IPS-20b (cell line): ENCODE results near the gene CROCC2.

Experiments used
- H3K27ac ChIP-seq: one replicate; pipeline ENCODE4 v1.5.1; 2013; ENCODE audit warnings: low read length
- H3K27me3 ChIP-seq: 2 replicates; pipeline ENCODE4 v1.6.1; 2013; ENCODE audit warnings: mild to moderate bottlenecking, low read length, inconsistent platforms; ENCODE audit not compliant: insufficient read depth
- H3K36me3 ChIP-seq: 2 replicates; pipeline ENCODE4 v1.6.1; 2013; ENCODE audit warnings: low read depth, mild to moderate bottlenecking, inconsistent platforms, low read length, moderate library complexity; ENCODE audit not compliant: insufficient read depth
- H3K4me1 ChIP-seq: 2 replicates; pipeline ENCODE4 v1.6.1; 2013; ENCODE audit warnings: mild to moderate bottlenecking, control low read depth, inconsistent platforms, low read length, moderate library complexity; ENCODE audit not compliant: insufficient read depth
- H3K4me3 ChIP-seq: 2 replicates; pipeline ENCODE4 v1.5.1; 2013; ENCODE audit warnings: mild to moderate bottlenecking, low read length, inconsistent platforms
- H3K9ac ChIP-seq: 2 replicates; pipeline ENCODE4 v1.6.1; 2013; ENCODE audit warnings: low read depth, mild to moderate bottlenecking, inconsistent platforms, low read length, moderate library complexity
- H3K9me3 ChIP-seq: 2 replicates; pipeline ENCODE4 v1.6.1; 2013; ENCODE audit warnings: mild to moderate bottlenecking, low read depth, low read length, inconsistent platforms; ENCODE audit not compliant: insufficient read depth

CROCC2 gene

DNA sequence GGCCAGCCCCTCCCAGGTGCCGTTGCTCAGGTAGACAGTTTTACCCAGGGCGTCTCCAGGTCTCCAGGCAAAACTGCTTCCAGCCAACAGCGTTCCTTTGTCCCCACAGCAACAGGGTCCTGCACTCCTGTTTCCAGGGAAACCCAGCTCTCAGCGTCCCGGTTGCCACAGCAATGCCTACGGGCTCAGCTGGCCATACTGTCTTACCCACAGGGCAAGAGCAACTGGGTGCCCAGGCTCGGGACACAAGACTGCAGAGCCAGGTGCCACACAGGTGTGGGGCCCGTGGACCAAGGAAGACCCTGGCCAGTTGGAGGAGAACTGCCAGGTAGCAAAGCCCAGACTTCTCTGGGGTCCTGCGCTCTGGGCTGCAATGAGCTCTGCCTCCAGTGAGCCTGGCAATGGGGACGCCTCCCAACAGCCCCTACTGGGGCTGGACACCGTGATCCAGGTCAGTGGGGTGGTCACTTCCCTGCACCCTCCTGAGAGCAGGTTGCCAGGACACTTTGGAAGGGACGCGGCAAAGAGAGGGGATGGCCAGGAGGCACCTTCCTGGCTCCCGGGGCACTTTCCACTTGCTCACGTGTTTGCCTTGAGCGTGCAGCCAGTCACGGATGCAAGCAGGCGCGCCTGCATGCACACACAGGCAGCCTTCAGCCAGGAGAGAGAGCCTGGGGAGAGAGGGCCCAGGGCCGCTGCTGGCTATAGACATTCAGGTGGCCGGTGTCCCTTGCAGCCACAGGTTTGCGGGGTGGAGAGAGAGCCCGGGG is at the start of gene CROCC2:
TSS of gene CROCC2 (plus strand) at position 196 of the 770 bp plus-strand sequence. CDS start at position 374, 178 bp downstream.
- no peaks in the 10 kb centered on the region for H3K27me3 ChIP-seq

DNA sequence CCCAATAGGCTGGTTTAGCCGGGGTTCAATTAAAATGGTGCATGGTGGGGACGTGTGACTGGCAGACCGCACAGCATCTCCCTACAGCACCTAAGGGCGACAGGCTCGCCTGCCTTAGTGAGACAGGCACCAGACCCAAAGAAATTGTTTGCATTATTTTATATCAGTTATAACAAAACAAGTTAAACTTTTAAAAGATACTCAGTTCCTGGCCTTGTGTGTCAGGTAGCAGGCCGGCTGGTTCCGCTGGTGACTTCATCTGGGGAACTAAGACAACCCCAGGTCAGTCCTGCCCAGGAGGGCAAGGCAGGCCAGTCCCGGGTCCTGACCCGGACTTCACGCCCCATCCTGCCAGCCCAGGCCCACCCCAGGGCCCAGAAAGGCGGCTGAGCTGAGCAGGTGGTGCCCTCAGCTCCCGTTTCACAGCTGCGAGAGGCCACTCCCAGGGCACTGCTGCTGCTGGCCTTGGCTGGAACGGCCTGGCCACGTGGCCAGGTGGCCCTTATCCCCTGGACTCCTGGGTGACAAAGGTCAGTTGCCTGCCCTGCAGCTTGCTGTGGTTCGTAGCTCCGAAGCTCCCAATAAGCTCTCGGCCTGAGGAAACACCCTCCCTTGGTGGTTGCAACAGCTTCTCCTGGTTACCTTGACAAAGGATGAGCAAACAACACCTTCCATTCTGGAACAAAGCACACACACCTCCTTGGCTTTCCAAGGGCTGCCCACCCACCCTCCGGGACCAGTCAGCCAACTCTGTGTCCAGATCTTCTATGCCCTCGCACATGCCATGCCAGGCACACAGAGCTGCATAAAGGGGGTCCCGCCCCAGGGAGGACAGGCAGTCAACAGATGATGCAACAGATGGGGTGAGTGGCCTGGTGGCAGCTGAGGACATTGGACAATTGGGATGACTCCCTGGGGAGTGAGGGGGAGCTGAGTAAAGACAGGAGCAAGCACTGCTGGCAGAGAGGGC is 48.8 kb upstream of the CROCC2 start:
- no peaks in the 10 kb centered on the region for H3K36me3 ChIP-seq
- H3K4me3 ChIP-seq, result no peak overlapping the region
- H3K9me3 ChIP-seq, result no peaks in the 10 kb centered on the region
- H3K27ac ChIP-seq, result no peak overlapping the region
- no peaks in the 10 kb centered on the region for H3K27me3 ChIP-seq
- H3K4me1 ChIP-seq, result no peaks in the 10 kb centered on the region
- no peak overlapping the region for H3K9ac ChIP-seq

More for the DNA sequence above, at the start of gene CROCC2:
- Histone ChIP-seq H3K4me1 (no peaks in the 10 kb centered on the region), H3K9ac (no peak within 1 kb of the TSS; the same call in 1 of the 2 replicates), H3K27ac (no peak within 1 kb of the TSS), H3K4me3 (no peak within 1 kb of the TSS), H3K9me3 (no peaks in the 10 kb centered on the region), H3K36me3 (no peaks in the 10 kb centered on the region)

DNA sequence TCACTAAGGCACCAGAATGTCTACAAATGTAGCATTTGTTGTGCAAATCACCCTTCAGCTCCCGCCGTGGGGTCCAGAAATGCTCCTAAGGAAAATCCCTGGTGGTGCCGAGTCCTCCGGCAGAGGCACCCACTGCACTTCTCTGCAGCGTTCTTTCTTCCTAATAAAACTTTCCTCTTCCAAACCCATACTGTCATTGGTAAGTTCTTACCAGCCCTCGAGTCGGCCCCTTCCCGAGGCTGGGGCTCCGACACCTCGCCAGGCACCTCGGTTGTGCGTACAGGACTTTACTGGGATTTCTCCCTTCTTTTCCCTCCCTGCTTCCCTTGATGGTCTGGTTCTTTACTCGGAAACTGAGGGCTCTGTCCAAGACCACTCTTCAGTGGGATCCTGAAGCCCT is 47.8 kb upstream of the CROCC2 start:
- H3K27me3 ChIP-seq, result no peaks in the 10 kb centered on the region
- no peak overlapping the region for H3K27ac ChIP-seq
- no peaks in the 10 kb centered on the region for H3K36me3 ChIP-seq
- no peaks in the 10 kb centered on the region for H3K9me3 ChIP-seq
- no peaks in the 10 kb centered on the region for H3K4me1 ChIP-seq
- H3K4me3 ChIP-seq, result no peak overlapping the region
- no peak overlapping the region for H3K9ac ChIP-seq

DNA sequence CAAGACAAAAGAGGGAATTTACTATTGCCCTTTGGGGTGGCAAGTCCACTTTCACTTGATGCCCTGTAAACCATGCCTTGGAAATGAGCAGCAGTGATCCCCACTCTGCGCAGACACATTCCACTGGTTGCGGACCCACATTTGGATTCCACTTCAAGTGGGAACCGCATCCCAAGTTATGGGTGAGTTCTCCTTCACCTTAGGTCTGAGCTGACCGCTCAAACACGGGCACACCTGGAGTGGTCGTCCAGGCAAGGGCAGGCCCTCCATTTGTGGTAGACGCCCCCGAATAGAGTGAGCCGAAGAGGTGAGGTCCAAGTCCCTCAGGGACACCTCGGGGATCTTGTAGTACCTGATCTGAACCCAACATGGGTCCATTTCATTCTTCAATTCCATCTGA is 47.3 kb upstream of the CROCC2 start:
- Histone ChIP-seq H3K4me3 (no peak overlapping the region), H3K27me3 (no peaks in the 10 kb centered on the region), H3K9ac (no peak overlapping the region), H3K9me3 (no peaks in the 10 kb centered on the region), H3K4me1 (no peaks in the 10 kb centered on the region), H3K36me3 (no peaks in the 10 kb centered on the region), H3K27ac (no peak overlapping the region)

DNA sequence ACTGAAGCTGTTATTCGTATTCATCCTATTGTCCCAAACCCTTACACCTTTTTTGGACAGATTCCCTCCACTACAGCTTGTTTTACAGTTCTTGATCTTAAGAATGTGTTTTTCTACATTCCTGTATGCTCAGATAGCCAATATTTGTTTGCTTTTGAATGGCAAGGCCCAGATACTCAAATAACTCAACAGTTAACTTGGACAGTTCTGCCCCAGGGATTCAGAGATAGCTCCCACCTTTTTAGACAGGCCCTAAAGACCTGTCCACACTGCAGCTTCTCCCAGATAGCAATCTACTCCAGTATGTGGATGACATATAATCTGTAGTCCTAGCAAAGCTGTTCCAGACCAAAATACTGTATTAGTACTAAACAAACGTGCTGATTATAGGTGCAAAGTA is 44.6 kb upstream of the CROCC2 start:
- Histone ChIP-seq H3K4me3 (no peak overlapping the region), H3K27ac (no peak overlapping the region), H3K4me1 (no peaks in the 10 kb centered on the region), H3K27me3 (no peaks in the 10 kb centered on the region), H3K9ac (no peak overlapping the region), H3K36me3 (no peaks in the 10 kb centered on the region), H3K9me3 (no peaks in the 10 kb centered on the region)

DNA sequence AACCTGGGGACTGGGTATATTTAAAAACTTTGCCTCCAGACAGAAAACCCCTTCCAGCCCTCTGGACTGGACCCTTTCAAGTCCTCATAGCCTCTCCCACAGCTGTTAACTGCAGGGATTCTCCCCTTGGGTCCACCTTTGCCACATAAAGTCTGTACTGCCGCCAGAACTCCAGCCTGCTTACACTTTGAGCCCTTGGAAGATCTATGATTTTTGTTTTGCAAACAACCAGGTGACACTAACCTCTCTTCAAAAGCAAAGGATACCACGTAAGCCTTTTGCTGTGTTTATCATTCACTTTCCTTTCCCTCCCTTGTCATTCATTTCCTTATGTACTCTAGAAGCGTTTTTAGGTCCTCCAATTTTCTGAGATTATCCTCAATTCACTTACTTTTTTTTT is 41.7 kb upstream of the CROCC2 start:
- no peaks in the 10 kb centered on the region for H3K4me1 ChIP-seq
- H3K4me3 ChIP-seq, result no peak overlapping the region
- no peaks in the 10 kb centered on the region for H3K36me3 ChIP-seq
- no peak overlapping the region for H3K9ac ChIP-seq
- no peaks in the 10 kb centered on the region for H3K27me3 ChIP-seq
- H3K9me3 ChIP-seq, result no peaks in the 10 kb centered on the region
- no peak overlapping the region for H3K27ac ChIP-seq

DNA sequence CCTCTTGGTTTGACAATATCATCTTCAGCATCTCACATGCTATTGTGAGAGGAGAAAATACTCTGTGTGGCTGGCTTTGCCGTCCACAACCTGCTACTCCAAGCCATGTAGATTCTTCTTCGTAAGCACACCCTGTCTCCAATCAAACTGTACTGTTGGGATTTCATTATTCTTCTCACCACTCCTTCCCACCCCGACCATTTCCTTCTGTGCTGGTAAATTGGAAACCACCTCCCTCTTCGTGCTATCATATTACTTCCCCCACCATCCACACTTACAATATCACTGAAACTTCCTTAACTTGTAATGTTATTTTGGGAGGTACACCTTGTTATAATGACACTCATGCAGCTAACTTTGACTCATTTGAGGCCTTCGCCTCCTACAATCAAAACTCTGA is 40.7 kb upstream of the CROCC2 start:
- no peak overlapping the region for H3K4me3 ChIP-seq
- no peak overlapping the region for H3K9ac ChIP-seq
- H3K4me1 ChIP-seq, result no peaks in the 10 kb centered on the region
- H3K9me3 ChIP-seq, result no peaks in the 10 kb centered on the region
- H3K36me3 ChIP-seq, result no peaks in the 10 kb centered on the region
- no peak overlapping the region for H3K27ac ChIP-seq
- H3K27me3 ChIP-seq, result no peaks in the 10 kb centered on the region

DNA sequence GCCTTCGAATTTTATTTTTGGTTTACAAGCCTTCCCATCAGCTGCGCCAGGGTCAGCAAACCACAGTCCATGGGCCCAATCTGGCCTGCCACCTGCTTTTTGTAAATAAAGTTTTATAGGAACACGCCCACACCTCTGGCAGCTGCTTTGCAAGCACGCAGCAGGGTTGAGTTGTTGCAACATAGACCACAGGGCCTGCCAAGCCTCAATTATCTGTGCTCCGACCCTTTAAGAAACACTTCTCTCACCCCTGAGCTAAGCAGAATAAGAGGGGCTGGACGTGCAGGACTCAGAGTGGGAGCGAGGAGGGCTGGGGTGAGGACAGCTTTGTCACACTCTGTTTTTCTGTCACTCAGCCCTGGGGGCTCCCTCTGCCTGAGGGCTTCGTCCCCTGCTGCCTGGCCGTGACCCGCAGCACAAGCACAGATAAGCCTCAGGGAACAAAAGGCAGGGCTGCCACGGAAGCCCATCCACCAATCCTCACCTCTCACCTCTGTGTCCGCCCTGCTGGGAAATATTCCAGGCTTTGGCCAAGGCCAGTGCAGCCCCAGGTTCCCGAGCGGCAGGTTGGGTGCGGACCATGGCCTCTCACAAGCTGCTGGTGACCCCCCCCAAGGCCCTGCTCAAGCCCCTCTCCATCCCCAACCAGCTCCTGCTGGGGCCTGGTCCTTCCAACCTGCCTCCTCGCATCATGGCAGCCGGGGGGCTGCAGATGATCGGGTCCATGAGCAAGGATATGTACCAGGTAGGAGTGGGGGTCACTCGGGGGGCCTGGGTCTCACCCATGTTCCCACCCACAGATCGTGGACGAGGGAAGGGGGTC is 37.6 kb upstream of the CROCC2 start, which contains the start of gene AGXT:
TSS of gene AGXT (plus strand) at position 539 of the 823 bp plus-strand sequence. CDS start at position 581, 42 bp downstream.
- H3K9ac ChIP-seq, result no peak within 1 kb of the TSS
- no peaks in the 10 kb centered on the region for H3K27me3 ChIP-seq
- no peak within 1 kb of the TSS for H3K27ac ChIP-seq
- no peaks in the 10 kb centered on the region for H3K4me1 ChIP-seq
- no peak within 1 kb of the TSS for H3K4me3 ChIP-seq
- no peaks in the 10 kb centered on the region for H3K36me3 ChIP-seq
- H3K9me3 ChIP-seq, result no peaks in the 10 kb centered on the region

DNA sequence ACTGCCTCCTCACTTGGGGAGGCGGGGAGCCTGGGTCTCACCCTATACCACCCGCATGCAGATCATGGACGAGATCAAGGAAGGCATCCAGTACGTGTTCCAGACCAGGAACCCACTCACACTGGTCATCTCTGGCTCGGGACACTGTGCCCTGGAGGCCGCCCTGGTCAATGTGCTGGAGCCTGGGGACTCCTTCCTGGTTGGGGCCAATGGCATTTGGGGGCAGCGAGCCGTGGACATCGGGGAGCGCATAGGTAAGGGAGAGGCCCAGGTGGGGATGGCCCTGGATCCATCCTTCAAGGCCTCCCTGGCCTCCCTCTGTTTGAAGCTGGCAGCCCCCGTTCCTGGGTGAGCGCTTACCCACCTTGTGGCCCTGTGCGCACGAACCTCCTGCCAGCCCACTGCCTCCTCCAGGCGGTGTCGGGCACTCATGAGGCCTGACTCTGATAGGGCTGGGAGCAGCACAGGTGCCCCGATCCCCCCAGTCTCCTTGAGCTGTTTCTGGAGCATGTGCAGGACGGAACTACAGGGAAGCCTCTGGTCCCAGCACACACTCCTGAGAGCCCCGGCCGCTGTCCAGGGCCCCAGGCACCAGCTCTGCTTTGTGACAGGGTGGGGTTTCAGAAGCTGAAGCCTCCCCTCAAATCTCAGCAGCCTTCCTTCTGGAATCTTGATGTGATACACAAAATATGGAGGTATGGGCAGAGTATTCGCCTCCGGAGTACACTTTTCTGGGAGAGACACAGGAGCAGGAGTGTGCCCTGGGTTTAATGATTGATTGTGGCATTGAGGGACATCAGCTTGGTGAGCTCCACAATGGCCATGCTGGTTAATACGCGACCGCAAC is 36.8 kb upstream of the CROCC2 start:
- H3K36me3 ChIP-seq, result no peaks in the 10 kb centered on the region
- H3K9ac ChIP-seq, result no peak overlapping the region
- H3K4me1 ChIP-seq, result no peaks in the 10 kb centered on the region
- H3K27ac ChIP-seq, result no peak overlapping the region
- H3K4me3 ChIP-seq, result no peak overlapping the region
- H3K9me3 ChIP-seq, result no peaks in the 10 kb centered on the region
- H3K27me3 ChIP-seq, result no peaks in the 10 kb centered on the region

DNA sequence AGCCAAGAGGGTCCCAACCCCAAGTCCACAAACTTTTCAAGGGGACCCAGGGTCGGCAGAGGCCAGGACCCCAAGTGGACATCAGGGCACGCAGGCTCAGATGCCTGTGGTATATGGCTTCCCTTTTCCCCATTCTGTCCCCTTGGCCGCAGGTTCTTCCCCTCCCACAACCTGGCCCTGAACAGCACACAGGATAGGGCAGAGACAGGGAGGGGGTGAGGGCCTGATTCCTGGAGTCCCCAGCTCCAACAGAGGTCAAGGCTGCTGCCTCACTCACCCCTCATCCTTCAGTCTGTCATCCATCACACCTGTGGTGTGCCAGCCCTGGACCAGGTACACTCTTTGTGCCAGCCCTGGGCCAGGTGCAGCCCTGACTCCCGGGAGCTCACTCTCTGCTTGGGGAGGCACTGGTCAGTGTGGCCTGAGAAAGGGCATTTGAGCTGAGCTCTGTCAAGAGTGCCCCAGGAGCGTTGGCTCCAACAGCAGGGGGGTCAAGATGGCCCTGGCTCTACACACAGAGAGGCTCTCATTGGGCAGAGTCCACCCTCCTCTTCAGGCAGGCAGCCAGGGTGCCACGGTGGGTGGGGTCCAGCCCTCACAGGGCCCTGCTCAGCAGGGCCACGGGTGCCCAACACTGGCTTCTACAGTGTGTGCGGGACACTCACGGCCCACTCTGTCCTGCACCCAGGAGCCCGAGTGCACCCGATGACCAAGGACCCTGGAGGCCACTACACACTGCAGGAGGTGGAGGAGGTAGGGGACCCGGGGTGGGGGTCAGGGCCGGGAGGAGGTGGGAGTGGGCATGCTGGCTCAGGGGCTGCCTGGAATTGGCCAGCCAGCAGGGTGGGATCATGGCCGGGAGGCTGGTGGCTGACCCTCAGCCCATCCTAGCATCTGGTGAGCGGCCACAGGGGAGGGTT is 35.9 kb upstream of the CROCC2 start:
- Histone ChIP-seq H3K4me1 (no peaks in the 10 kb centered on the region), H3K4me3 (no peak overlapping the region), H3K36me3 (no peaks in the 10 kb centered on the region), H3K27me3 (no peaks in the 10 kb centered on the region), H3K9ac (no peak overlapping the region), H3K27ac (no peak overlapping the region), H3K9me3 (no peaks in the 10 kb centered on the region)
